Calu3 (cell line): ENCODE results near the gene CNGA4. TPM values are rescaled to one million over a fixed set of nuclear protein-coding genes. Genes with fewer than 3 reads are reported as not detected.

Source experiments
- BruUV-seq: library from RNA; stranded (reverse); fragments of 400-500 nt; replicated peaks from 2 replicates; lab custom pipeline; 2021; lab: Mats Ljungman, UMichigan
- CTCF ChIA-PET: fragments of 300-600 bp; sonication (Branson Sonifier 250); formaldehyde crosslinking; loops from one replicate; lab custom pipeline; 2022; ENCODE audit warnings: antibody characterized with exemption; lab: Charles Lee
- DNase-seq: peaks from one replicate; pipeline ENCODE4 v3.0.0; 2022
- H3K27ac Mint-ChIP-seq: one replicate; pipeline ENCODE4 v1.8.0; 2022; ENCODE audit warnings: mixed read lengths; ENCODE audit not compliant: unreplicated experiment
- H3K27me3 Mint-ChIP-seq: one replicate; pipeline ENCODE4 v1.8.0; 2022; ENCODE audit warnings: mixed read lengths; ENCODE audit not compliant: unreplicated experiment
- H3K36me3 Mint-ChIP-seq: one replicate; pipeline ENCODE4 v1.8.0; 2022; ENCODE audit warnings: mild to moderate bottlenecking, moderate library complexity, mixed read lengths; ENCODE audit not compliant: insufficient read depth, unreplicated experiment
- H3K4me1 Mint-ChIP-seq: one replicate; pipeline ENCODE4 v1.8.0; 2022; ENCODE audit warnings: mild to moderate bottlenecking, low read depth, mixed read lengths; ENCODE audit not compliant: unreplicated experiment
- H3K4me3 Mint-ChIP-seq: one replicate; pipeline ENCODE4 v1.8.0; 2022; ENCODE audit warnings: mild to moderate bottlenecking, low read depth, moderate library complexity, mixed read lengths; ENCODE audit not compliant: unreplicated experiment
- H3K9me3 Mint-ChIP-seq: one replicate; pipeline ENCODE4 v1.8.0; 2022; ENCODE audit warnings: low read depth, mixed read lengths; ENCODE audit not compliant: unreplicated experiment
- CTCF ChIP-seq: fragments of 200-600 bp; IDR thresholded peaks from one replicate; pipeline ENCODE4 v1.8.0; 2022; ENCODE audit warnings: antibody characterized with exemption; ENCODE audit not compliant: unreplicated experiment
- intact Hi-C: fragments of 100-400 bp; cut with micrococcal nuclease; formaldehyde crosslinking; loops from one replicate; pipeline ENCODE4 v1.10.0; 2022; ENCODE audit not compliant: unreplicated experiment
- total RNA-seq: library from RNA; stranded (reverse); gene quantifications from 2 replicates; pipeline ENCODE4 v1.2.3, GENCODE V29; 2022

CNGA4 gene
- total RNA-seq, 1 experiment from 2014 or later: not detected

DNA sequence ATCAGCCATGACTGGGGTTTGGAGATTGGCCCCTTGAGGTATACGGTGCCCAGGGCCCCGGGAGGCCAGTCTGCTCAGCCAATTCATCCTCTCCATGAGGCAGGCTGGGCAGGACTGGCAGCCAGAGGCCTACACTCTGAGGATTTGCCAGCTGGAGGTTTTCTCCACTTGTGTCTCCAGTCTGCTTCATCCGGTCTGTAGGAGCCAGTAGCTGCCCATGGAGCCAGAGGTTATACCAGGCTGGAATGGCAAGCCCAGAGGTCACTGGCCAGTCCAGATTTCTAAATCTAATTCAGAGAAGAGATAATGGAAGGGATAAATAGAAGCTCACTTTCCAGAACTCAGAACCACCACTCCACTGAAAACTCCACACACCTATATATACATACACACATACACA, 14.5 kb upstream of the CNGA4 start:
- Mint-ChIP-seq H3K27ac (no peak overlapping the region), H3K4me3 (no peak overlapping the region), H3K4me1 (peaks cover 37% of the 10 kb centered on the region), H3K36me3 (no peaks in the 10 kb centered on the region), H3K9me3 (no peaks in the 10 kb centered on the region), H3K27me3 (no peaks in the 10 kb centered on the region)
- intact Hi-C loops: no loop called here
- CTCF ChIA-PET: interaction anchor here (0.7 kb wide), 1 partner anchor 12 kb away, joined by 3 read pairs; no protein-coding TSS in a partner anchor
- TF ChIP-seq CTCF: no peak
- no TSS peak for BruUV-seq
- DNase-seq: no peak

- TF ChIP-seq CTCF: no peak
- no peak overlapping the region for H3K27ac Mint-ChIP-seq
- peaks cover 43% of the 10 kb centered on the region for H3K4me1 Mint-ChIP-seq
- no peak for DNase-seq
- BruUV-seq: no TSS peak
- no peaks in the 10 kb centered on the region for H3K36me3 Mint-ChIP-seq
- intact Hi-C loops: no loop called here
- CTCF ChIA-PET: interaction anchor here (0.6 to 0.7 kb wide), 2 partner anchors 12 to 35 kb away, joined by 3 read pairs; no protein-coding TSS in a partner anchor
- H3K4me3 Mint-ChIP-seq: no peak overlapping the region
- H3K9me3 Mint-ChIP-seq: no peaks in the 10 kb centered on the region
- no peaks in the 10 kb centered on the region for H3K27me3 Mint-ChIP-seq
These were observed 13.9 kb upstream of the CNGA4 start for GRCh38 chr11:6225024-6225423.

DNA sequence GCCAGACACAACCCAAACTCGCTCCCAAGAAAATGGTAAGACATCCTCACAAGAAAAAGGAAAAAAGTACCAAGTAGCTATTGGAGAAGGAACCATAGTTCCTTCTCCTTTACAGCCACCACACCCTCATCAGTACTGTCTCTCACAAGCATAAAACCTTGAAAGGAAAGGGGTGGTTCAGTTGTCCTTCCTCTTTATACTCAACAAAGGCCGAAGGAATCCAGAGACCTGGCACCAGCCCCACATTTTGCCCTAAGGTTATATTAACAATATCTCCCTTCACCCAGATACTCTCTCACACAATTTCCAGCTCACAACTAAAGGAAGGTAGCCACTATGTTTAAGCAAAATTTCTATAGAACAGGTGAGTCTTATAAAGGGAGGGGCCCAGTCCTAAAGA, 13.0 kb upstream of the CNGA4 start:
- DNase-seq: no peak
- no peak for TF ChIP-seq CTCF
- H3K4me3 Mint-ChIP-seq: no peak overlapping the region
- H3K36me3 Mint-ChIP-seq: no peaks in the 10 kb centered on the region
- intact Hi-C loops: no loop called here
- CTCF ChIA-PET: no interaction called here
- peaks cover 52% of the 10 kb centered on the region for H3K4me1 Mint-ChIP-seq
- BruUV-seq: no TSS peak
- H3K27ac Mint-ChIP-seq: no peak overlapping the region
- H3K27me3 Mint-ChIP-seq: no peaks in the 10 kb centered on the region
- H3K9me3 Mint-ChIP-seq: no peaks in the 10 kb centered on the region

- H3K4me1 Mint-ChIP-seq: peaks cover 70% of the 10 kb centered on the region
- H3K27ac Mint-ChIP-seq: no peak overlapping the region
- DNase-seq: no peak
- intact Hi-C loops: no loop called here
- no peak overlapping the region for H3K4me3 Mint-ChIP-seq
- no peak for TF ChIP-seq CTCF
- no peaks in the 10 kb centered on the region for H3K27me3 Mint-ChIP-seq
- H3K36me3 Mint-ChIP-seq: peaks cover 4% of the 10 kb centered on the region
- BruUV-seq: no TSS peak
- H3K9me3 Mint-ChIP-seq: no peaks in the 10 kb centered on the region
- CTCF ChIA-PET: interaction anchor here (0.6 kb wide), 1 partner anchor 547 kb away, joined by 3 read pairs; no protein-coding TSS in a partner anchor
These were observed 10.4 kb upstream of the CNGA4 start for GRCh38 chr11:6228520-6228919.
